GM12878 (cell line): Measurements from ENCODE around the gene SPG21. TPM values are rescaled to one million over a fixed set of nuclear protein-coding genes. Genes with fewer than 3 reads are reported as not detected.

ENCODE experiments used
- CHD2 ChIP-seq: IDR thresholded peaks from 2 replicates; pipeline ENCODE4 v1.6.1; 2011; ENCODE audit warnings: low read depth, low read length, improper control_type of control experiment, borderline replicate concordance
- HCFC1 ChIP-seq: fragments of 150-350 bp; IDR thresholded peaks from 2 replicates; pipeline ENCODE4 v1.6.1; 2014; ENCODE audit warnings: low read length
- HDAC6 ChIP-seq: fragments of 200-600 bp; sonication (generic); IDR thresholded peaks from one replicate; pipeline ENCODE4 v1.8.0; 2017; ENCODE audit warnings: antibody characterized with exemption; ENCODE audit not compliant: unreplicated experiment
- IKZF1 ChIP-seq: fragments of 450-650 bp; conservative IDR thresholded peaks from 2 replicates; pipeline ENCODE4 v1.6.1; 2017; ENCODE audit warnings: antibody characterized with exemption, mild to moderate bottlenecking
- MXI1 ChIP-seq: fragments of 150-350 bp; IDR thresholded peaks from 2 replicates; pipeline ENCODE4 v1.6.1; 2011; ENCODE audit warnings: low read depth, mild to moderate bottlenecking, inconsistent platforms, low read length, improper control_type of control experiment
- MYB ChIP-seq: fragments of 150-350 bp; IDR thresholded peaks from 2 replicates; pipeline ENCODE4 v1.6.1; 2014; ENCODE audit warnings: mild to moderate bottlenecking, low read depth, low read length, borderline replicate concordance
- NBN ChIP-seq: fragments of 450-650 bp; IDR thresholded peaks from 2 replicates; pipeline ENCODE4 v1.6.1; 2016
- NFXL1 ChIP-seq: fragments of 450-650 bp; IDR thresholded peaks from 2 replicates; pipeline ENCODE4 v1.6.1; 2017; ENCODE audit warnings: antibody characterized with exemption, mild to moderate bottlenecking, borderline replicate concordance
- NFYA ChIP-seq: IDR thresholded peaks from 2 replicates; pipeline ENCODE4 v1.6.1; 2011; ENCODE audit warnings: low read depth, mild to moderate bottlenecking, low read length, improper control_type of control experiment, borderline replicate concordance
- NR2F1 ChIP-seq: fragments of 450-650 bp; conservative IDR thresholded peaks from 2 replicates; pipeline ENCODE4 v1.6.1; 2017; ENCODE audit warnings: mild to moderate bottlenecking
- PBX3 ChIP-seq: IDR thresholded peaks from 2 replicates; pipeline ENCODE4 v1.6.1; 2011; ENCODE audit warnings: mild to moderate bottlenecking, low read depth, low read length, moderate library complexity; ENCODE audit not compliant: insufficient replicate concordance
- RAD21 ChIP-seq: IDR thresholded peaks from 2 replicates; pipeline ENCODE4 v1.6.1; 2011; ENCODE audit warnings: mild to moderate bottlenecking, low read depth, low read length, moderate library complexity; ENCODE audit not compliant: insufficient read depth
- SMC3 ChIP-seq: IDR thresholded peaks from 2 replicates; pipeline ENCODE4 v1.6.1; 2011; ENCODE audit warnings: low read length, improper control_type of control experiment, borderline replicate concordance
- SP1 ChIP-seq: IDR thresholded peaks from one replicate; pipeline ENCODE4 v1.6.1; 2011; ENCODE audit warnings: low read depth, low read length
- SPI1 ChIP-seq: IDR thresholded peaks from 2 replicates; pipeline ENCODE4 v1.6.1; 2011; ENCODE audit warnings: low read depth, mild to moderate bottlenecking, low read length, moderate library complexity, borderline replicate concordance; ENCODE audit not compliant: insufficient read depth
- STAT1 ChIP-seq: fragments of 450-650 bp; conservative IDR thresholded peaks from 2 replicates; pipeline ENCODE4 v1.6.1; 2014; ENCODE audit warnings: antibody characterized with exemption, mild to moderate bottlenecking
- TARDBP ChIP-seq: IDR thresholded peaks from 2 replicates; pipeline ENCODE4 v1.6.1; 2016; ENCODE audit warnings: borderline replicate concordance
- ZNF24 ChIP-seq: fragments of 450-650 bp; IDR thresholded peaks from 2 replicates; pipeline ENCODE4 v1.6.1; 2017; ENCODE audit warnings: antibody characterized with exemption, mild to moderate bottlenecking
- polyA plus RNA-seq, 11 experiments: library from polyadenylated mRNA; depleted of rRNA in 4 of 11; unstranded in 6 of 11; stranded (reverse) in 5 of 11; fragments of >200 nt; fragmentation: Nextera tagmentation in 4 of 11; fragmentation: Illumina TruSeq in 1 of 11; extraction: Ambion mirVana in 4 of 11; extraction: Trizol in 1 of 11; gene quantifications; 1 replicate in 1 of 11; 2 replicates in 10 of 11; pipeline versions ENCODE4 v1.2.1 to v1.2.3, GENCODE V29; 2011 to 2016; ENCODE audit warnings: inconsistent platforms in 2 of 11, missing spikeins in 2 of 11, low read depth in 1 of 11
- total RNA-seq, 4 experiments: library from RNA; depleted of rRNA in 3 of 4; stranded (reverse); fragments of >200 nt in 3 of 4; fragmentation: Illumina TruSeq in 1 of 4; extraction: Trizol in 1 of 4; gene quantifications; 2 replicates each; pipeline versions ENCODE4 v1.2.1 to v1.2.3, GENCODE V29; 2013 to 2021
- TF ChIP-seq, protein P1 (sequence below): IDR thresholded peaks from 2 replicates; pipeline ENCODE4 v1.6.1; 2012; ENCODE audit warnings: low read depth, low read length, improper control_type of control experiment
- TF ChIP-seq, protein P2 (sequence below): IDR thresholded peaks from 2 replicates; pipeline ENCODE4 v1.6.1; 2011; ENCODE audit warnings: low read depth, low read length, improper control_type of control experiment, borderline replicate concordance
- TF ChIP-seq, protein P3 (sequence below): IDR thresholded peaks from 2 replicates; pipeline ENCODE4 v1.6.1; 2011; ENCODE audit warnings: borderline replicate concordance, low read depth, mild to moderate bottlenecking, moderate library complexity, low read length; ENCODE audit not compliant: insufficient read depth, poor library complexity, severe bottlenecking
- TF ChIP-seq, protein P4 (sequence below): IDR thresholded peaks from 2 replicates; pipeline ENCODE4 v1.6.1; 2011; ENCODE audit warnings: low read depth, mild to moderate bottlenecking, low read length, moderate library complexity, borderline replicate concordance; ENCODE audit errors: extremely low read depth
- TF ChIP-seq, protein P5 (sequence below): fragments of 450-650 bp; IDR thresholded peaks from 2 replicates; pipeline ENCODE4 v1.6.1; 2017; ENCODE audit warnings: borderline replicate concordance

Gene SPG21
- total and polyA plus RNA-seq, 10 of the 15 experiments (the other 5 are each of a cell fraction or from before 2014, with no cell fraction given) = 25.5 to 116 (median 68.0) TPM

DNA sequence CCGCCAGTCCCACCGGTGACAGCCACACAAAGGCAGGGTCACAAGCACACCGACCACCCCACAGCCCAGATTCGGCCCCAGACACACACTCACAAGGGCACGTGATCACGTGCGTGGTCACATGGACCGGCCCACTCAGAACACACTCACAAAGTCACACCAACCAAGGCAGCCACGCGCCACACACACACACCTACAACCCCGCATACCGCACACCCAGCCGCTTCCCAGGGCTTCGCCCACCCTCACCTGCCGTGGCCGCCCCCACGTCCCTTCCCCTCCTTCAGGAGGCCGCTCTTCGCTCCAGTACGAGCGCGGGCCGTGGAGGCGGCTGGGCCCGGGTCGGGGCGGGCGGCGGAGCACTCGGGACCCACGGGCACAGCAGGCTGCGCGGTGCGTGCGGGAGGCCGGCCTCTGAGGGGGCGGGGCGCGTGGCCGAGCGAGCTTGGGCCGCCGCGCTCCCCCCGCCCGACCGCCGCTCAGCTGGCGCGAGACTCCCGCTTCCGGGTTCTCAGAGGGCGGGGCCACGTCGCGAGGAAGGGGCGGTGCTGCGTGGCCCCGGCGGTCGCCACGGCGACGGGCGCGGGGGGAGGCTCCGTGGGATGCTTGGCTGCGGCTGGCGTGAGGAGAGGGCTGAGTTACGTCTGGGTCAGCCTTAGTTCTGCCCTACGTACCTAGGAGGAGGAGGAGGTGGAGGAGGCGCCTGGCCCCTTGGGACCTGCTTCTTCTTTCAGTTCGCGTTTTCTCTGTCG is at the start of gene SPG21 (continued):
- TF ChIP-seq, protein P1, sequence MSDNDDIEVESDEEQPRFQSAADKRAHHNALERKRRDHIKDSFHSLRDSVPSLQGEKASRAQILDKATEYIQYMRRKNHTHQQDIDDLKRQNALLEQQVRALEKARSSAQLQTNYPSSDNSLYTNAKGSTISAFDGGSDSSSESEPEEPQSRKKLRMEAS = peak; percentile 67; the same call in 1 of the 2 replicates
- TF ChIP-seq NR2F1 (peak; percentile 78), RAD21 (no peak), SMC3 (no peak), HDAC6 (peak; percentile 48), NFXL1 (peak; percentile 47; the same call in 1 of the 2 replicates), SP1 (peak; percentile 74), CHD2 (peak; percentile 88), MYB (no peak), TARDBP (no peak), NFYA (no peak), NBN (peak; percentile 57), SPI1 (peak; percentile 82; the same call in 1 of the 2 replicates), PBX3 (no peak), IKZF1 (peak; percentile 91; the same call in 1 of the 2 replicates), ZNF24 (0 out of 2 replicates have a peak, but pooled peaks have one; percentile 48), STAT1 (peak; percentile 89), MXI1 (peak; percentile 94; the same call in 1 of the 2 replicates), HCFC1 (no peak)
- TF ChIP-seq, protein P2, sequence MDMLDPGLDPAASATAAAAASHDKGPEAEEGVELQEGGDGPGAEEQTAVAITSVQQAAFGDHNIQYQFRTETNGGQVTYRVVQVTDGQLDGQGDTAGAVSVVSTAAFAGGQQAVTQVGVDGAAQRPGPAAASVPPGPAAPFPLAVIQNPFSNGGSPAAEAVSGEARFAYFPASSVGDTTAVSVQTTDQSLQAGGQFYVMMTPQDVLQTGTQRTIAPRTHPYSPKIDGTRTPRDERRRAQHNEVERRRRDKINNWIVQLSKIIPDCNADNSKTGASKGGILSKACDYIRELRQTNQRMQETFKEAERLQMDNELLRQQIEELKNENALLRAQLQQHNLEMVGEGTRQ = peak; percentile 91
- TF ChIP-seq, protein P3, sequence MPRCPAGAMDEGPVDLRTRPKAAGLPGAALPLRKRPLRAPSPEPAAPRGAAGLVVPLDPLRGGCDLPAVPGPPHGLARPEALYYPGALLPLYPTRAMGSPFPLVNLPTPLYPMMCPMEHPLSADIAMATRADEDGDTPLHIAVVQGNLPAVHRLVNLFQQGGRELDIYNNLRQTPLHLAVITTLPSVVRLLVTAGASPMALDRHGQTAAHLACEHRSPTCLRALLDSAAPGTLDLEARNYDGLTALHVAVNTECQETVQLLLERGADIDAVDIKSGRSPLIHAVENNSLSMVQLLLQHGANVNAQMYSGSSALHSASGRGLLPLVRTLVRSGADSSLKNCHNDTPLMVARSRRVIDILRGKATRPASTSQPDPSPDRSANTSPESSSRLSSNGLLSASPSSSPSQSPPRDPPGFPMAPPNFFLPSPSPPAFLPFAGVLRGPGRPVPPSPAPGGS = peak; percentile 39
- TF ChIP-seq, protein P4, sequence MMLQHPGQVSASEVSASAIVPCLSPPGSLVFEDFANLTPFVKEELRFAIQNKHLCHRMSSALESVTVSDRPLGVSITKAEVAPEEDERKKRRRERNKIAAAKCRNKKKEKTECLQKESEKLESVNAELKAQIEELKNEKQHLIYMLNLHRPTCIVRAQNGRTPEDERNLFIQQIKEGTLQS = peak; percentile 85; the same call in 1 of the 2 replicates
- TF ChIP-seq, protein P5, sequence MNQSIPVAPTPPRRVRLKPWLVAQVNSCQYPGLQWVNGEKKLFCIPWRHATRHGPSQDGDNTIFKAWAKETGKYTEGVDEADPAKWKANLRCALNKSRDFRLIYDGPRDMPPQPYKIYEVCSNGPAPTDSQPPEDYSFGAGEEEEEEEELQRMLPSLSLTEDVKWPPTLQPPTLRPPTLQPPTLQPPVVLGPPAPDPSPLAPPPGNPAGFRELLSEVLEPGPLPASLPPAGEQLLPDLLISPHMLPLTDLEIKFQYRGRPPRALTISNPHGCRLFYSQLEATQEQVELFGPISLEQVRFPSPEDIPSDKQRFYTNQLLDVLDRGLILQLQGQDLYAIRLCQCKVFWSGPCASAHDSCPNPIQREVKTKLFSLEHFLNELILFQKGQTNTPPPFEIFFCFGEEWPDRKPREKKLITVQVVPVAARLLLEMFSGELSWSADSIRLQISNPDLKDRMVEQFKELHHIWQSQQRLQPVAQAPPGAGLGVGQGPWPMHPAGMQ = peak; percentile 34; the same call in 1 of the 2 replicates
